HUES64 (cell line): ENCODE measurements around the gene PROX1.
A peak's percentile ranks its signal among the peaks of the same experiment; 100 is the strongest.

ENCODE experiments used
- H3K27ac ChIP-seq: 2 replicates; pipeline ENCODE4 v1.7.0; 2013; ENCODE audit warnings: low read depth, low read length, inconsistent platforms
- H3K27me3 ChIP-seq: 2 replicates; pipeline ENCODE4 v1.6.1; 2013; ENCODE audit warnings: mild to moderate bottlenecking, low read length; ENCODE audit not compliant: insufficient read depth
- H3K36me3 ChIP-seq: 2 replicates; pipeline ENCODE4 v1.6.1; 2013; ENCODE audit warnings: mild to moderate bottlenecking, low read length; ENCODE audit not compliant: insufficient read depth
- H3K4me1 ChIP-seq: 2 replicates; pipeline ENCODE4 v1.6.1; 2013; ENCODE audit warnings: mild to moderate bottlenecking, low read length, moderate library complexity; ENCODE audit not compliant: insufficient read depth
- H3K4me3 ChIP-seq: 2 replicates; pipeline ENCODE4 v1.5.1; 2013; ENCODE audit warnings: mild to moderate bottlenecking, low read length, moderate library complexity
- H3K9ac ChIP-seq: 2 replicates; pipeline ENCODE4 v1.6.1; 2013; ENCODE audit warnings: mild to moderate bottlenecking, low read depth, low read length
- H3K9me3 ChIP-seq: 2 replicates; pipeline ENCODE4 v1.6.1; 2013; ENCODE audit warnings: low read depth, low read length; ENCODE audit not compliant: insufficient read depth
- WGBS: fragments of 150-250, 120-280 bp; methylation state at CpG from one replicate; pipeline ENCODE4 v1.1.7; 2013; ENCODE audit warnings: missing lambda C conversion rate; 5-methylcytosine and 5-hydroxymethylcytosine counted together

The PROX1 gene

GRCh38 chr1:213960963-213961362, 26.8 kb upstream of the PROX1 start:
- Histone ChIP-seq H3K4me1 (no peaks in the 10 kb centered on the region), H3K4me3 (no peak overlapping the region), H3K36me3 (no peaks in the 10 kb centered on the region), H3K9ac (no peak overlapping the region), H3K27me3 (no peaks in the 10 kb centered on the region), H3K27ac (no peak overlapping the region), H3K9me3 (no peaks in the 10 kb centered on the region)
- WGBS, result 92% methylated on average over 2 of the region's 2 CpGs

GRCh38 chr1:213962508-213962907, 25.3 kb upstream of the PROX1 start:
- Histone ChIP-seq H3K9me3 (no peaks in the 10 kb centered on the region), H3K4me3 (no peak overlapping the region), H3K36me3 (no peaks in the 10 kb centered on the region), H3K9ac (no peak overlapping the region), H3K4me1 (no peaks in the 10 kb centered on the region), H3K27ac (no peak overlapping the region), H3K27me3 (no peaks in the 10 kb centered on the region)
- WGBS, result 89% methylated on average over 1 of the region's 1 CpG

- no peaks in the 10 kb centered on the region for H3K4me1 ChIP-seq
- H3K36me3 ChIP-seq, result no peaks in the 10 kb centered on the region
- no peak overlapping the region for H3K4me3 ChIP-seq
- 98% methylated on average over 5 of the region's 5 CpGs for WGBS
- no peaks in the 10 kb centered on the region for H3K27me3 ChIP-seq
- no peak overlapping the region for H3K9ac ChIP-seq
- H3K27ac ChIP-seq, result no peak overlapping the region
- H3K9me3 ChIP-seq, result no peaks in the 10 kb centered on the region
Measured at GRCh38 chr1:213966122-213966521, 21.7 kb upstream of the PROX1 start.

GRCh38 chr1:213968146-213968825, 19.5 kb upstream of the PROX1 start:
- Histone ChIP-seq H3K4me1 (no peaks in the 10 kb centered on the region), H3K4me3 (no peak overlapping the region), H3K9ac (no peak overlapping the region), H3K9me3 (no peaks in the 10 kb centered on the region), H3K27me3 (no peaks in the 10 kb centered on the region), H3K27ac (no peak overlapping the region), H3K36me3 (no peaks in the 10 kb centered on the region)
- 94% methylated on average over 4 of the region's 4 CpGs for WGBS

GRCh38 chr1:213969958-213970555, 17.7 kb upstream of the PROX1 start:
- Histone ChIP-seq H3K36me3 (no peaks in the 10 kb centered on the region), H3K27ac (no peak overlapping the region), H3K4me3 (no peak overlapping the region), H3K27me3 (no peaks in the 10 kb centered on the region), H3K9ac (no peak overlapping the region), H3K9me3 (no peaks in the 10 kb centered on the region), H3K4me1 (no peaks in the 10 kb centered on the region)
- WGBS, result 90% methylated on average over 2 of the region's 2 CpGs

- Histone ChIP-seq H3K36me3 (no peaks in the 10 kb centered on the region), H3K9ac (no peak overlapping the region), H3K27ac (no peak overlapping the region), H3K4me3 (no peak overlapping the region), H3K4me1 (peaks cover 8% of the 10 kb centered on the region), H3K27me3 (peaks cover 18% of the 10 kb centered on the region), H3K9me3 (no peaks in the 10 kb centered on the region)
- 91% methylated on average over 1 of the region's 2 CpGs for WGBS
Measured at GRCh38 chr1:213972141-213972540, 15.6 kb upstream of the PROX1 start.

- no peak overlapping the region for H3K4me3 ChIP-seq
- WGBS, result 94% methylated on average over 1 of the region's 1 CpG
- no peak overlapping the region for H3K27ac ChIP-seq
- no peaks in the 10 kb centered on the region for H3K9me3 ChIP-seq
- H3K36me3 ChIP-seq, result no peaks in the 10 kb centered on the region
- H3K9ac ChIP-seq, result no peak overlapping the region
- H3K27me3 ChIP-seq, result peaks cover 27% of the 10 kb centered on the region
- peaks cover 18% of the 10 kb centered on the region for H3K4me1 ChIP-seq
Measured at GRCh38 chr1:213973129-213973528, 14.6 kb upstream of the PROX1 start.

GRCh38 chr1:213976665-213977485, 10.9 kb upstream of the PROX1 start:
- Histone ChIP-seq H3K27me3 (peaks cover 64% of the 10 kb centered on the region), H3K4me3 (no peak overlapping the region), H3K9ac (no peak overlapping the region), H3K36me3 (no peaks in the 10 kb centered on the region), H3K27ac (no peak overlapping the region), H3K4me1 (peaks cover 45% of the 10 kb centered on the region), H3K9me3 (no peaks in the 10 kb centered on the region)
- WGBS, result 65% methylated on average over 8 of the region's 8 CpGs

GRCh38 chr1:213977486-213977842, 10.3 kb upstream of the PROX1 start:
- no peak overlapping the region for H3K4me3 ChIP-seq
- peaks cover 70% of the 10 kb centered on the region for H3K27me3 ChIP-seq
- H3K36me3 ChIP-seq, result no peaks in the 10 kb centered on the region
- no peak overlapping the region for H3K27ac ChIP-seq
- no peaks in the 10 kb centered on the region for H3K9me3 ChIP-seq
- H3K9ac ChIP-seq, result no peak overlapping the region
- WGBS, result 22% methylated on average over 7 of the region's 7 CpGs
- peaks cover 50% of the 10 kb centered on the region for H3K4me1 ChIP-seq

- H3K9ac ChIP-seq, result no peak overlapping the region
- H3K4me3 ChIP-seq, result no peak overlapping the region
- H3K27ac ChIP-seq, result no peak overlapping the region
- H3K27me3 ChIP-seq, result peaks cover 75% of the 10 kb centered on the region
- WGBS, result 40% methylated on average over 3 of the region's 3 CpGs
- no peaks in the 10 kb centered on the region for H3K9me3 ChIP-seq
- H3K4me1 ChIP-seq, result peaks cover 50% of the 10 kb centered on the region
- H3K36me3 ChIP-seq, result no peaks in the 10 kb centered on the region
Measured at GRCh38 chr1:213977909-213978308, 9.9 kb upstream of the PROX1 start.

GRCh38 chr1:213979751-213980586, 7.8 kb upstream of the PROX1 start:
- no peaks in the 10 kb centered on the region for H3K9me3 ChIP-seq
- no peak overlapping the region for H3K27ac ChIP-seq
- peaks cover 95% of the 10 kb centered on the region for H3K27me3 ChIP-seq
- peaks cover 65% of the 10 kb centered on the region for H3K4me1 ChIP-seq
- H3K4me3 ChIP-seq, result peak overlapping the region; percentile 60
- WGBS, result 2% methylated on average over 47 of the region's 48 CpGs
- H3K9ac ChIP-seq, result no peak overlapping the region
- H3K36me3 ChIP-seq, result no peaks in the 10 kb centered on the region
